GM18909 (cell line): ENCODE data around the gene JUP.
A peak's percentile ranks its signal among the peaks of the same experiment; 100 is the strongest.
"Not testable (repeated sequence)": the region's sequence is repeated elsewhere in the genome, so short reads cannot be mapped to it uniquely, and the experiment has no call there.

Source experiments
- ATAC-seq: cut with Tn5 transposase; IDR thresholded peaks from one replicate; pipeline ENCODE4 v1.9.1; 2021; ENCODE audit warnings: mild to moderate bottlenecking; ENCODE audit not compliant: unreplicated experiment, poor library complexity

Gene JUP

DNA sequence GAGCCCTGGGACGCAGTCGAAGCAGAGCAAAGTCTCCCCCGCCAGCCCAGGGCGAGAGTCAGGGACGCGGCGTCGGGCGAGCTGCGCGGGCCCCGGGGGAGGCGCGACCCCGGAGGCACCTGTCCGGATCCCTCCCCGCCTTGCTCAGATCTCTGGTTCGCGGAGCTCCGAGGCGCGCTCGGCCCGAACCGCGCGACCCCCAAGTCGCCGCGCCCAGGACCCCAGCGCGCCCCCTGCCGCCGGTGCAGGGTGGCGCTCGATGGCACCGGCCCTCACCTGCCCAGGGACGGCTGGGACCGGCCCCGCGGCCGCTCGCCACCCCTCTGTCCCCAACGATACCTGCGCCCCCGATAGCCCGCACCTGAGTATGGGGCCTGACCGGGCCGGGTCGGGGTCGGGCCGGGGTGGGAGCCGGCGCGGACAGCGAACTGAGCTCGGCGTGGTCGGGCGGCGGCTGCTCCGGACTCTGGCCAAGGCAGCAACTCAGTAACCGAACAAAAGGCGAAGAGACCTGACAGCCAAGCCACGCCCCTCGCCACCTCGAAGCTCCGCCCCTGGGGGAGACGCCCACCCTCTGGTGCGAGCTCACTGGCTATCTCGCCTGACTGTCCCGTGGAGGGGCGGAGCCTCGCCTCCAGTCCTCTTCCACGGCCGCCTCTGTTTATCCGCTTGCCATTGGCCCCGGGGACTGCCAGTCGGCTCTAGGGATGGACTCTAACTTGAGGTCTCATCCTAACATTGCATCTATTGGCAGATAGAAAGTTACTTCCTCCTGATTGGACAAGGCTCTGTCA, at the start of gene JUP:
Gene JUP (minus strand): TSS at position 485 of the 794 bp plus-strand sequence. CDS start 14,857 bp downstream, outside the sequence.
- ATAC-seq, result peak; percentile 72

DNA sequence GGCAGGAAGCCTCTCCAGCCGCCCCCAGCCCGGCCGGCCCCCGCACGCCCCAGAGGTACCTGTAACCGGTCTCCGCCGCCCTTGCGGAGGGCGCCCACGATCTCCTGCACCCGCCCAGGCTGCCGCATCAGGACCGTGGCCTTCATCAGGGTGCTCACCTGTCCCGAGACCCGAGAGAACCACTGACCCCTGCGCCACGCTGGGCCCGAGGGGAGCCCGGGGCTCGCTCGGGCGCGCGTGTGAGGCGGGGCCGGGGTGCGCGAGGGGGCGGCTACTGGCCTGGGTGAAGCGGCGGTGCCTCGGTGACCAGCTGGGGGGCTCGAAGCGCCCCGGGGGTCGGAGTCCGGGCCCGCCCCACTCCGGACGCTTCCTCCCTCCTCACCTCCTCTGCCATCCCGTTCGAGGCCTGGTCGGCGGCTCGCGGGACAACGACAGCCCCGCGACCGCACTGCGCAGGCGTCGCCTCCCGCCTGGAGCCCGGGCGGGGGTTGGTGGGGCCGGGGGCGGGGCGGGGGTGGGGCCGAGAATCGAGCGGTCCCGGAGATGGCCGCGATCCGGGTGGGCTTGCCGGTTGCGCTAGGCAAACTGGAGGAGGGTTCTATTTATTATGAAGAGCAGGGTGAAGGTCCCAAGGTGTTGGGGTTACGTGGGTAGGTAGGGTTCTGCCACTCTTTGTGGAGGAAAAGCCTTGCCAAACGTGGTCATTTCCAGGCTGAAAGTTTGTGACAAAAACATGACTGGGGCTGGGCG, 49.5 kb upstream of the JUP start, which contains the start of gene NT5C3B:
Gene NT5C3B (minus strand): TSS at position 433 of the 750 bp plus-strand sequence. CDS start 39 bp downstream, at position 394.
- no peak for ATAC-seq

DNA sequence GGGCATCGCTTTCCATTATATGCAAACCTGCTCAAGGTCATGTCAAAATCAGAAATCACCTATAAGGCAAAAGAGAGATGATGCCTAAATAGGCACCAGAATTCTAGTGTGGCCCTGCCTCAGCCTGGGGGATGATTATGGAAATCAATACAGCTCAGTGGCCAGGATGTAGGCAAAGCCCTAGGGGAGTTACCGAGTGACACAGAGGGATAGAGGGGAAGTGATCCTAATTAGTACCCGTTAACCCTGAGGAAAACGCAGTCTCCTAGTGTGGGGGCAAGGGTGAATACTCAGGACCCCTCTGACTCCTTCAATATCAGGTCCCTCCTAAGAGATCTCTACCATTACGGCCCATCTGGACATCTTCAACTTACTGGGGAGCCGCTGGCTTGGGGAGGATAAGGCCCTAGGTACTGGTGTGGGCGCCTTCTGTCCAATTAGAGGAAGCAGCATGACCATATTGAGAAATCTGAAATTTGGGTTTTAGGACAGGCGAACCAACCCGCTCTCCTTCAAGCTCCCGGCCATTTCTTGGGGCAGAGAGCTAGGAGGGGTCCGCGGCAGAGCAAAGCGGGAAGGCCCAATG, 48.8 kb upstream of the JUP start:
- no peak for ATAC-seq

GRCh38 chr17:41829961-41830360, 43.5 kb upstream of the JUP start:
- not testable (repeated sequence) for ATAC-seq

- ATAC-seq, result no peak
Observed at GRCh38 chr17:41825175-41825845, 38.8 kb upstream of the JUP start.

GRCh38 chr17:41824086-41824485, 37.6 kb upstream of the JUP start:
- no peak for ATAC-seq

DNA sequence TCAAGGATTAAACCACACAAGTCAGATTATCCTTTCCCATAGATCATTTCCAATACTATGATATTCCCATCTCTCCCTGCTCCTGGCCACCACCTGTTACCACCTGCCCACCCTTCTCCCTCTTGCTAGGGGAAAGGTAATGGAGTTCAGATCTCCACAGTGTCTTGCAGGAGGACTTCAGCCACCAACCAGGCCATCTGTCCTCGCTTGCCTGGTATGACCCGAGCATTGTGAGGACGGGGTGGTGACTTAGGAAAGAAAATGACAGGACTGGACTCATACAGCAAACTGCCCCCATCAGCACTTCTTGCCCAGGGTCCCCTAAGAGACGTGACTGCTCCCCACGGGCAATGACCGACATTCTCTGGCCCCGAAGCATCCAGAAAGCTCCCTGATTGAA, 37.1 kb upstream of the JUP start:
- ATAC-seq, result no peak

- no peak for ATAC-seq
Observed at GRCh38 chr17:41823141-41823524, 36.6 kb upstream of the JUP start.

- ATAC-seq, result no peak
Observed at GRCh38 chr17:41822216-41823140, 36.0 kb upstream of the JUP start.

- no peak for ATAC-seq
Observed at GRCh38 chr17:41821776-41822175, 35.3 kb upstream of the JUP start.

GRCh38 chr17:41818024-41818423, 31.5 kb upstream of the JUP start:
- ATAC-seq, result no peak

GRCh38 chr17:41816637-41817320, 30.3 kb upstream of the JUP start:
- no peak for ATAC-seq

GRCh38 chr17:41814195-41814594, 27.7 kb upstream of the JUP start:
- ATAC-seq, result no peak

GRCh38 chr17:41813699-41814124, 27.2 kb upstream of the JUP start:
- ATAC-seq, result no peak

GRCh38 chr17:41813152-41813680, 26.7 kb upstream of the JUP start:
- no peak for ATAC-seq

DNA sequence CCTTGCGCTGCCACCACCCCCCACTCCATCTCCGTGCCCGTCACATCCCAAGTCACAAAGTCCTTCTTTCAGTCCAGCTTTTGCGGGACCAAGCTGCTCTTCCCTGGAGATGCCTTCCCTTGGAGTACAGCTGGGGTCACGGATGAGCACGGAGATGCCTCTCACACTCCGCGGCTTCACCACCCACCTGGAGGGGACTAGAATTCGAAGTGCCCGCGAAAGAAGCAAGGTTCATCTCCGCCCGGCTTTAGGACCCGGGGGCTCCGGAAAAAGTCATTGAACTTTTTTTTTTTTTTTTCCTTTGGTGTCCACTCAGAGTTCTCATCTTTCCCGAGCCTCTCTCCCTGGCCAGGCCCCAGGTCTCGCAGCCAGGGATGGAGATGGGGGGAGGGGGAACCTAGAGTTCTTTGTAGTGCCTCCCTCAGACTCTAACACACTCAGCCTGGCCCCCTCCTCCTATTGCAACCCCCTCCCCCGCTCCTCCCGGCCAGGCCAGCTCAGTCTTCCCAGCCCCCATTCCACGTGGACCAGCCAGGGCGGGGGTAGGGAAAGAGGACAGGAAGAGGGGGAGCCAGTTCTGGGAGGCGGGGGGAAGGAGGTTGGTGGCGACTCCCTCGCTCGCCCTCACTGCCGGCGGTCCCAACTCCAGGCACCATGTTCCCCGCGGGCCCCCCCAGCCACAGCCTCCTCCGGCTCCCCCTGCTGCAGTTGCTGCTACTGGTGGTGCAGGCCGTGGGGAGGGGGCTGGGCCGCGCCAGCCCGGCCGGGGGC, 26.1 kb upstream of the JUP start, which contains the start of gene FKBP10:
Gene FKBP10 (plus strand): TSS at position 624 of the 771 bp plus-strand sequence. CDS start 31 bp downstream, at position 655.
- ATAC-seq, result no peak

- ATAC-seq, result peak; percentile 61
Observed at GRCh38 chr17:41811549-41812380, 25.3 kb upstream of the JUP start, which contains the start of gene P3H4. Gene P3H4, minus strand, starts transcription at chr17:41811949. Its CDS starts 34 bp downstream, at chr17:41811915.
